NT2/D1 (cell line): ENCODE measurements around the gene BHLHE41.

ENCODE experiments used
- YY1 ChIP-seq: IDR thresholded peaks from 2 replicates; pipeline ENCODE4 v1.6.1; 2011; ENCODE audit not compliant: insufficient read length, insufficient read depth
- ZNF274 ChIP-seq: IDR thresholded peaks from 2 replicates; pipeline ENCODE4 v1.6.1; 2011; ENCODE audit warnings: mild to moderate bottlenecking, low read depth, low read length

GRCh38 chr12:26128168-26128567 lies 3.3 kb upstream of the BHLHE41 start:
- no peak for TF ChIP-seq ZNF274
- no peak for TF ChIP-seq YY1
